HepG2 (cell line): ENCODE results near the gene MVP. TPM values are rescaled to one million over a fixed set of nuclear protein-coding genes. Genes with fewer than 3 reads are reported as not detected.

Experiments used
- HNRNPL ChIP-seq: fragments of 200-400 bp; formaldehyde crosslinking; IDR thresholded peaks from 2 replicates; pipeline ENCODE4 v1.6.1; 2017; ENCODE audit warnings: mild to moderate bottlenecking, low read depth, low read length
- MAFK ChIP-seq, 2 experiments: IDR thresholded peaks in 1 of 2; conservative IDR thresholded peaks in 1 of 2; 2 replicates each; pipeline ENCODE4 v1.6.1; 2011; ENCODE audit warnings: improper control_type of control experiment in 2 of 2, low read length in 2 of 2
- MTF1 ChIP-seq: sonication (generic); formaldehyde crosslinking; IDR thresholded peaks from 2 replicates; pipeline ENCODE4 v1.5.0; 2020; ENCODE audit warnings: missing genetic modification reagents
- MZF1 ChIP-seq: sonication (generic); formaldehyde crosslinking; IDR thresholded peaks from 2 replicates; pipeline ENCODE4 v1.8.1; 2023; ENCODE audit warnings: mild to moderate bottlenecking, missing genetic modification reagents, borderline replicate concordance
- SUZ12 ChIP-seq: fragments of 150-350 bp; IDR thresholded peaks from 2 replicates; pipeline ENCODE4 v1.6.1; 2014; ENCODE audit warnings: low read depth, low read length
- ZMYM3 ChIP-seq: sonication (generic); formaldehyde crosslinking; IDR thresholded peaks from 2 replicates; pipeline ENCODE4 v1.5.1; 2020; ENCODE audit warnings: mild to moderate bottlenecking, missing genetic modification reagents
- ZNF550 ChIP-seq: sonication (generic); formaldehyde crosslinking; IDR thresholded peaks from 2 replicates; pipeline ENCODE4 v1.4.0; 2020; ENCODE audit warnings: mild to moderate bottlenecking, missing genetic modification reagents, borderline replicate concordance
- polyA plus RNA-seq, 8 experiments: library from polyadenylated mRNA; depleted of rRNA in 3 of 8; stranded (reverse) in 7 of 8; unstranded in 1 of 8; fragments of >200 nt; fragmentation: Illumina TruSeq in 4 of 8; extraction: Trizol in 4 of 8; gene quantifications; 2 replicates each; pipeline versions ENCODE4 v1.2.1 to v1.2.3, GENCODE V29; 2011 to 2016; ENCODE audit warnings: low read depth in 4 of 8, missing spikeins in 1 of 8, mixed read lengths in 1 of 8; ENCODE audit not compliant: insufficient read depth in 1 of 8
- total RNA-seq, 5 experiments: library from RNA; depleted of rRNA; stranded (reverse); fragments of >200 nt; fragmentation: Illumina TruSeq; extraction: Trizol; gene quantifications; 2 replicates each; pipeline ENCODE4 v1.2.3, GENCODE V29; 2016; ENCODE audit warnings: low read depth in 1 of 5
- TF ChIP-seq, protein P1 (sequence below): IDR thresholded peaks from 2 replicates; pipeline ENCODE4 v1.6.1; 2016
- TF ChIP-seq, protein P2 (sequence below): sonication (generic); formaldehyde crosslinking; IDR thresholded peaks from 2 replicates; pipeline ENCODE4 v1.4.0; 2020; ENCODE audit warnings: mild to moderate bottlenecking, missing genetic modification reagents
- TF ChIP-seq, protein P3 (sequence below): sonication (generic); formaldehyde crosslinking; IDR thresholded peaks from 2 replicates; pipeline ENCODE4; 2020; ENCODE audit warnings: missing genetic modification reagents, mild to moderate bottlenecking, borderline replicate concordance
- TF ChIP-seq, protein P4 (sequence below): sonication (generic); formaldehyde crosslinking; IDR thresholded peaks from 2 replicates; pipeline ENCODE4 v1.9.0; 2021; ENCODE audit warnings: mild to moderate bottlenecking, missing genetic modification reagents
- TF ChIP-seq, protein P5 (sequence below): sonication (generic); formaldehyde crosslinking; IDR thresholded peaks from 2 replicates; pipeline ENCODE4 v1.4.0; 2020; ENCODE audit warnings: missing genetic modification reagents
- TF ChIP-seq, protein P6 (sequence below): sonication (generic); formaldehyde crosslinking; IDR thresholded peaks from 2 replicates; pipeline ENCODE4 v1.4.0; 2020; ENCODE audit warnings: missing genetic modification reagents

Gene MVP
- total and polyA plus RNA-seq, 2 of the 13 experiments (the other 11 are each of a cell fraction or from before 2014, with no cell fraction given) = 22.9 to 43.5 TPM

DNA sequence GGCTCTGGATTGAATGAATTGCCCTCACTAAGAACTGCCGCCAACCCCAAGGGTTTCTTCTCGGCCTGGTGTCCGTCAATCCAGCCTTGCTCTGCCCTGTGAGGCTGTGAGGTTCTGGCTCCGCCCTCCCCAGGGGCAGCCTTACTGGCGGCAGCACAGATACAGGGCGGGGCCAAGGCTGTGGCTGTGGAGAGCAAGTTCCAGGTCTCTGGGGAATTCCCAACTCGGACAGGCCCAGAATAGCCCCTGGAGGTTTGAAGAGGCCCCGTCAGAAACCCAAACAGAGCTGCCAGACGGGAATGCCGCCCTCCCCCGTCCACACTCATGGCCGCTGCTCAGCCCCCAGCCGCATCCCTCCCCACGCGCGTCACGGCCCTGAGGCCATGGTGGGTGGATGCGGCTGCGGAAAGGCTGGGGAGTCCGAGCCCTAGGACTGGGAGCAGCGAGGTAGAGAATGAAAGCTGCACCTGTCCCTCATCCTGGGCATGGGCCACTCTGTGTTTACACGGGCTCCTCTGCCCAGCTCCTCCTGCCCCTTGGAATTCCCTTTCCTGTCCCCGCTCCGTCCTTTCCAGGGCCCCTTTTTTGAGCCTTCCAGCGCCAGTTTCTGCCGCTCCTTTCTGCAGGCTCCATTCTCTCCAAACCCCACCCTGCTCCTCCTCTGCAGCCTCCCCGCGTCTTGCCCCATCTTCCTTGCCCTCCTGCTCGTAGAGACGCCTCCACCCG is 8.9 kb upstream of the MVP start (continued):
- TF ChIP-seq, protein P1, sequence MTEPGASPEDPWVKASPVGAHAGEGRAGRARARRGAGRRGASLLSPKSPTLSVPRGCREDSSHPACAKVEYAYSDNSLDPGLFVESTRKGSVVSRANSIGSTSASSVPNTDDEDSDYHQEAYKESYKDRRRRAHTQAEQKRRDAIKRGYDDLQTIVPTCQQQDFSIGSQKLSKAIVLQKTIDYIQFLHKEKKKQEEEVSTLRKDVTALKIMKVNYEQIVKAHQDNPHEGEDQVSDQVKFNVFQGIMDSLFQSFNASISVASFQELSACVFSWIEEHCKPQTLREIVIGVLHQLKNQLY (CRISPR knock-in tag) = 0 out of 2 replicates have a peak, but pooled peaks have one; percentile 5
- TF ChIP-seq MZF1 (CRISPR knock-in tag) = 0 out of 2 replicates have a peak, but pooled peaks have one; percentile 77
- TF ChIP-seq ZMYM3 (CRISPR knock-in tag) = 0 out of 2 replicates have a peak, but pooled peaks have one; percentile 15
- peak; percentile 71; the same call in 1 of the 2 replicates for TF ChIP-seq HNRNPL
- TF ChIP-seq, protein P2, sequence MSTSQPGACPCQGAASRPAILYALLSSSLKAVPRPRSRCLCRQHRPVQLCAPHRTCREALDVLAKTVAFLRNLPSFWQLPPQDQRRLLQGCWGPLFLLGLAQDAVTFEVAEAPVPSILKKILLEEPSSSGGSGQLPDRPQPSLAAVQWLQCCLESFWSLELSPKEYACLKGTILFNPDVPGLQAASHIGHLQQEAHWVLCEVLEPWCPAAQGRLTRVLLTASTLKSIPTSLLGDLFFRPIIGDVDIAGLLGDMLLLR (CRISPR knock-in tag) = no peak
- no peak for TF ChIP-seq MTF1 (CRISPR knock-in tag)
- TF ChIP-seq, protein P3, sequence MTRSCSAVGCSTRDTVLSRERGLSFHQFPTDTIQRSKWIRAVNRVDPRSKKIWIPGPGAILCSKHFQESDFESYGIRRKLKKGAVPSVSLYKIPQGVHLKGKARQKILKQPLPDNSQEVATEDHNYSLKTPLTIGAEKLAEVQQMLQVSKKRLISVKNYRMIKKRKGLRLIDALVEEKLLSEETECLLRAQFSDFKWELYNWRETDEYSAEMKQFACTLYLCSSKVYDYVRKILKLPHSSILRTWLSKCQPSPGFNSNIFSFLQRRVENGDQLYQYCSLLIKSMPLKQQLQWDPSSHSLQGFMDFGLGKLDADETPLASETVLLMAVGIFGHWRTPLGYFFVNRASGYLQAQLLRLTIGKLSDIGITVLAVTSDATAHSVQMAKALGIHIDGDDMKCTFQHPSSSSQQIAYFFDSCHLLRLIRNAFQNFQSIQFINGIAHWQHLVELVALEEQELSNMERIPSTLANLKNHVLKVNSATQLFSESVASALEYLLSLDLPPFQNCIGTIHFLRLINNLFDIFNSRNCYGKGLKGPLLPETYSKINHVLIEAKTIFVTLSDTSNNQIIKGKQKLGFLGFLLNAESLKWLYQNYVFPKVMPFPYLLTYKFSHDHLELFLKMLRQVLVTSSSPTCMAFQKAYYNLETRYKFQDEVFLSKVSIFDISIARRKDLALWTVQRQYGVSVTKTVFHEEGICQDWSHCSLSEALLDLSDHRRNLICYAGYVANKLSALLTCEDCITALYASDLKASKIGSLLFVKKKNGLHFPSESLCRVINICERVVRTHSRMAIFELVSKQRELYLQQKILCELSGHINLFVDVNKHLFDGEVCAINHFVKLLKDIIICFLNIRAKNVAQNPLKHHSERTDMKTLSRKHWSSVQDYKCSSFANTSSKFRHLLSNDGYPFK = peak; percentile 69; the same call in 1 of the 2 replicates
- no peak for TF ChIP-seq MAFK (conservative IDR thresholded peaks at IDR 0.05 in 1 of 2, IDR thresholded peaks at IDR 0.05 in 1 of 2; ENCODE audit: low read length in 2 of 2)
- TF ChIP-seq, protein P4, sequence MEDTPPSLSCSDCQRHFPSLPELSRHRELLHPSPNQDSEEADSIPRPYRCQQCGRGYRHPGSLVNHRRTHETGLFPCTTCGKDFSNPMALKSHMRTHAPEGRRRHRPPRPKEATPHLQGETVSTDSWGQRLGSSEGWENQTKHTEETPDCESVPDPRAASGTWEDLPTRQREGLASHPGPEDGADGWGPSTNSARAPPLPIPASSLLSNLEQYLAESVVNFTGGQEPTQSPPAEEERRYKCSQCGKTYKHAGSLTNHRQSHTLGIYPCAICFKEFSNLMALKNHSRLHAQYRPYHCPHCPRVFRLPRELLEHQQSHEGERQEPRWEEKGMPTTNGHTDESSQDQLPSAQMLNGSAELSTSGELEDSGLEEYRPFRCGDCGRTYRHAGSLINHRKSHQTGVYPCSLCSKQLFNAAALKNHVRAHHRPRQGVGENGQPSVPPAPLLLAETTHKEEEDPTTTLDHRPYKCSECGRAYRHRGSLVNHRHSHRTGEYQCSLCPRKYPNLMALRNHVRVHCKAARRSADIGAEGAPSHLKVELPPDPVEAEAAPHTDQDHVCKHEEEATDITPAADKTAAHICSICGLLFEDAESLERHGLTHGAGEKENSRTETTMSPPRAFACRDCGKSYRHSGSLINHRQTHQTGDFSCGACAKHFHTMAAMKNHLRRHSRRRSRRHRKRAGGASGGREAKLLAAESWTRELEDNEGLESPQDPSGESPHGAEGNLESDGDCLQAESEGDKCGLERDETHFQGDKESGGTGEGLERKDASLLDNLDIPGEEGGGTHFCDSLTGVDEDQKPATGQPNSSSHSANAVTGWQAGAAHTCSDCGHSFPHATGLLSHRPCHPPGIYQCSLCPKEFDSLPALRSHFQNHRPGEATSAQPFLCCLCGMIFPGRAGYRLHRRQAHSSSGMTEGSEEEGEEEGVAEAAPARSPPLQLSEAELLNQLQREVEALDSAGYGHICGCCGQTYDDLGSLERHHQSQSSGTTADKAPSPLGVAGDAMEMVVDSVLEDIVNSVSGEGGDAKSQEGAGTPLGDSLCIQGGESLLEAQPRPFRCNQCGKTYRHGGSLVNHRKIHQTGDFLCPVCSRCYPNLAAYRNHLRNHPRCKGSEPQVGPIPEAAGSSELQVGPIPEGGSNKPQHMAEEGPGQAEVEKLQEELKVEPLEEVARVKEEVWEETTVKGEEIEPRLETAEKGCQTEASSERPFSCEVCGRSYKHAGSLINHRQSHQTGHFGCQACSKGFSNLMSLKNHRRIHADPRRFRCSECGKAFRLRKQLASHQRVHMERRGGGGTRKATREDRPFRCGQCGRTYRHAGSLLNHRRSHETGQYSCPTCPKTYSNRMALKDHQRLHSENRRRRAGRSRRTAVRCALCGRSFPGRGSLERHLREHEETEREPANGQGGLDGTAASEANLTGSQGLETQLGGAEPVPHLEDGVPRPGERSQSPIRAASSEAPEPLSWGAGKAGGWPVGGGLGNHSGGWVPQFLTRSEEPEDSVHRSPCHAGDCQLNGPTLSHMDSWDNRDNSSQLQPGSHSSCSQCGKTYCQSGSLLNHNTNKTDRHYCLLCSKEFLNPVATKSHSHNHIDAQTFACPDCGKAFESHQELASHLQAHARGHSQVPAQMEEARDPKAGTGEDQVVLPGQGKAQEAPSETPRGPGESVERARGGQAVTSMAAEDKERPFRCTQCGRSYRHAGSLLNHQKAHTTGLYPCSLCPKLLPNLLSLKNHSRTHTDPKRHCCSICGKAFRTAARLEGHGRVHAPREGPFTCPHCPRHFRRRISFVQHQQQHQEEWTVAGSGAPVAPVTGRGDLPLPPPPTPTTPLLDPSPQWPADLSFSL (CRISPR knock-in tag) = no peak
- TF ChIP-seq, protein P5, sequence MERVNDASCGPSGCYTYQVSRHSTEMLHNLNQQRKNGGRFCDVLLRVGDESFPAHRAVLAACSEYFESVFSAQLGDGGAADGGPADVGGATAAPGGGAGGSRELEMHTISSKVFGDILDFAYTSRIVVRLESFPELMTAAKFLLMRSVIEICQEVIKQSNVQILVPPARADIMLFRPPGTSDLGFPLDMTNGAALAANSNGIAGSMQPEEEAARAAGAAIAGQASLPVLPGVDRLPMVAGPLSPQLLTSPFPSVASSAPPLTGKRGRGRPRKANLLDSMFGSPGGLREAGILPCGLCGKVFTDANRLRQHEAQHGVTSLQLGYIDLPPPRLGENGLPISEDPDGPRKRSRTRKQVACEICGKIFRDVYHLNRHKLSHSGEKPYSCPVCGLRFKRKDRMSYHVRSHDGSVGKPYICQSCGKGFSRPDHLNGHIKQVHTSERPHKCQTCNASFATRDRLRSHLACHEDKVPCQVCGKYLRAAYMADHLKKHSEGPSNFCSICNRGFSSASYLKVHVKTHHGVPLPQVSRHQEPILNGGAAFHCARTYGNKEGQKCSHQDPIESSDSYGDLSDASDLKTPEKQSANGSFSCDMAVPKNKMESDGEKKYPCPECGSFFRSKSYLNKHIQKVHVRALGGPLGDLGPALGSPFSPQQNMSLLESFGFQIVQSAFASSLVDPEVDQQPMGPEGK (CRISPR knock-in tag) = peak; percentile 73
- TF ChIP-seq, protein P6, sequence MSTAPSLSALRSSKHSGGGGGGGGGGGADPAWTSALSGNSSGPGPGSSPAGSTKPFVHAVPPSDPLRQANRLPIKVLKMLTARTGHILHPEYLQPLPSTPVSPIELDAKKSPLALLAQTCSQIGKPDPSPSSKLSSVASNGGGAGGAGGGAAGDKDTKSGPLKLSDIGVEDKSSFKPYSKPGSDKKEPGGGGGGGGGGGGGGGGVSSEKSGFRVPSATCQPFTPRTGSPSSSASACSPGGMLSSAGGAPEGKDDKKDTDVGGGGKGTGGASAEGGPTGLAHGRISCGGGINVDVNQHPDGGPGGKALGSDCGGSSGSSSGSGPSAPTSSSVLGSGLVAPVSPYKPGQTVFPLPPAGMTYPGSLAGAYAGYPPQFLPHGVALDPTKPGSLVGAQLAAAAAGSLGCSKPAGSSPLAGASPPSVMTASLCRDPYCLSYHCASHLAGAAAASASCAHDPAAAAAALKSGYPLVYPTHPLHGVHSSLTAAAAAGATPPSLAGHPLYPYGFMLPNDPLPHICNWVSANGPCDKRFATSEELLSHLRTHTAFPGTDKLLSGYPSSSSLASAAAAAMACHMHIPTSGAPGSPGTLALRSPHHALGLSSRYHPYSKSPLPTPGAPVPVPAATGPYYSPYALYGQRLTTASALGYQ (CRISPR knock-in tag) = peak; percentile 76; the same call in 1 of the 2 replicates
- no peak for TF ChIP-seq ZNF550 (CRISPR knock-in tag)
- no peak for TF ChIP-seq SUZ12
